WTC11 (cell line): ENCODE measurements around the gene KLHDC4.

ENCODE experiments used
- MAX ChIP-seq: sonication (generic); formaldehyde crosslinking; IDR thresholded peaks from 2 replicates; pipeline ENCODE4 v1.8.0; 2022; ENCODE audit warnings: mild to moderate bottlenecking, missing genetic modification reagents
- NR2C2 ChIP-seq: sonication (generic); formaldehyde crosslinking; IDR thresholded peaks from 2 replicates; pipeline ENCODE4 v1.8.0; 2022; ENCODE audit warnings: mild to moderate bottlenecking, missing genetic modification reagents

DNA sequence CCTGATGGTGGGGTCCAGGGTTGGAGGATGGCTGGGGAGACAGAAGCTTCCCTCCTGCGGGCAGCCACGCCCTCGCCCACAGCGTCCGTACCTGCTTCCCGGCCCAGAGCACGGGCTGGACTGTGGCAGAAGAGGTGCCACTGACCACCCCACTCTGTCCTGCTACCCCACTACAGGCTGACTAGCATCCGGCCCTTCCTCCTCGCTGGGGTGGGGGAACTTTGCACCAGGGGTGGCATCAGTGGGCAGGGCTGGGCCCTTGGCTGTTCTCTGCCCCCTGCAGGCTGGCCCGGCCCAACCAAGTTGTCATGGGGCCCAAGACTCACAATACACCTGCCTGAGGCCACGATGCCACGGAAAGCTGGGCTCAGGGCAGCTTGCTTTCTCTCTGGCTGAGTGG is 73.0 kb downstream of the KLHDC4 start:
- TF ChIP-seq NR2C2 (CRISPR knock-in tag) (no peak), MAX (CRISPR knock-in tag) (no peak)
